ENCODE results near the gene INHA.

DNA sequence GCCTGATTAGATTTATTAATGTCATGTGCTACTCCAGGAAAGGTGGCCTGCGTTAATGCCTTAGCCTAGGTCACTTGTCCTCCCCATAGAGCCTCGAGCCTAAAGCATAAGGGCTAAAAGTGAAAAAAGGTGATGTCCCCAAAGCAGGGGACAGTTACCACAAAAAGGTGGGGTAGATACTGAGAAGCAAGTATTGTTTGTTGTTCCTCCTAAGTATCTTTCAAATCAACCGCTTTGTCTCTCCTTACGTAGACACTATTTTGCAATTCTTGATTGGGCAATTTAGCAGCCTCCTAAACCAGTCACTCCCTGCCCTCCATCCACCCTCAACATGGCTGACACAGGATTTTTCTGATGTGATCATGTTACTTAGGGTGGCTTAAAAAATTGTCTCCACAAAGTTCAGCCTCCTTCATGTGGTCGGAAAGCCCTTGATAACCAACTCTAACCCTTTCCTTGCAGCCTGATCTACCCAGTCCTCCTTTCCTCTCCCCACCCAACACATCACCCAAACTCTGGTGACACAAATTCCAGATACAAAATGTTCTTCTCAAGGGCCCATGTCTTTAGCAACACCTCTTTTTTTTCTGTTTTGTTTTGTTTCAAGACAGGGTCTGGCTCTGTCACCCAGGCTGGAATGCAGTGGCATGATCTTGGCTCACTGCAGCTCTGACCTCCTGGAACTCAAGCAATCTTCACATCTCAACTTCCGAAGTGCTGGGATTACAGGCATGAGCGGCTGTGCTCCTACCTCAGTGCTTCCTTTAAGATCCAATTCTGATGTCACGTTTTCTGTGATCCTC is 6.9 kb downstream of the INHA start:
- TF ChIP-seq SIN3A (IDR thresholded peaks at IDR 0.05; ENCODE audit: borderline replicate concordance, insufficient read depth, low read length), result no peak
- TF ChIP-seq TAF1 (IDR thresholded peaks at IDR 0.05; ENCODE audit: borderline replicate concordance, insufficient read depth, low read length), result no peak
- TF ChIP-seq POLR2AphosphoS5 (IDR thresholded peaks at IDR 0.05; ENCODE audit: low read depth, low read length), result no peak
- no peak for TF ChIP-seq FOXP2 (optimal IDR thresholded peaks at IDR 0.05; ENCODE audit: borderline replicate concordance, extremely low read depth, extremely low read length, insufficient read depth)
- TF ChIP-seq, protein P1, sequence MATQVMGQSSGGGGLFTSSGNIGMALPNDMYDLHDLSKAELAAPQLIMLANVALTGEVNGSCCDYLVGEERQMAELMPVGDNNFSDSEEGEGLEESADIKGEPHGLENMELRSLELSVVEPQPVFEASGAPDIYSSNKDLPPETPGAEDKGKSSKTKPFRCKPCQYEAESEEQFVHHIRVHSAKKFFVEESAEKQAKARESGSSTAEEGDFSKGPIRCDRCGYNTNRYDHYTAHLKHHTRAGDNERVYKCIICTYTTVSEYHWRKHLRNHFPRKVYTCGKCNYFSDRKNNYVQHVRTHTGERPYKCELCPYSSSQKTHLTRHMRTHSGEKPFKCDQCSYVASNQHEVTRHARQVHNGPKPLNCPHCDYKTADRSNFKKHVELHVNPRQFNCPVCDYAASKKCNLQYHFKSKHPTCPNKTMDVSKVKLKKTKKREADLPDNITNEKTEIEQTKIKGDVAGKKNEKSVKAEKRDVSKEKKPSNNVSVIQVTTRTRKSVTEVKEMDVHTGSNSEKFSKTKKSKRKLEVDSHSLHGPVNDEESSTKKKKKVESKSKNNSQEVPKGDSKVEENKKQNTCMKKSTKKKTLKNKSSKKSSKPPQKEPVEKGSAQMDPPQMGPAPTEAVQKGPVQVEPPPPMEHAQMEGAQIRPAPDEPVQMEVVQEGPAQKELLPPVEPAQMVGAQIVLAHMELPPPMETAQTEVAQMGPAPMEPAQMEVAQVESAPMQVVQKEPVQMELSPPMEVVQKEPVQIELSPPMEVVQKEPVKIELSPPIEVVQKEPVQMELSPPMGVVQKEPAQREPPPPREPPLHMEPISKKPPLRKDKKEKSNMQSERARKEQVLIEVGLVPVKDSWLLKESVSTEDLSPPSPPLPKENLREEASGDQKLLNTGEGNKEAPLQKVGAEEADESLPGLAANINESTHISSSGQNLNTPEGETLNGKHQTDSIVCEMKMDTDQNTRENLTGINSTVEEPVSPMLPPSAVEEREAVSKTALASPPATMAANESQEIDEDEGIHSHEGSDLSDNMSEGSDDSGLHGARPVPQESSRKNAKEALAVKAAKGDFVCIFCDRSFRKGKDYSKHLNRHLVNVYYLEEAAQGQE (IDR thresholded peaks at IDR 0.05; ENCODE audit: insufficient read depth in 1 of 2, low read depth in 2 of 2, low read length in 2 of 2), result no peak

Measured in PFSK-1 (cell line).